Mammary epithelial cell (primary cell): ENCODE measurements around the gene RANBP1.

ENCODE experiments used
- CTCF ChIP-seq, 2 donors: IDR thresholded peaks in 1 of 2; conservative IDR thresholded peaks in 1 of 2; 2 replicates each; pipeline ENCODE4 v1.5.1; 2011 to 2012; ENCODE audit warnings: inconsistent platforms in 2 of 2, low read length in 2 of 2, mild to moderate bottlenecking in 2 of 2, control low read depth in 1 of 2, low read depth in 1 of 2; ENCODE audit not compliant: insufficient read depth in 1 of 2; ENCODE audit errors: extremely low read depth in 1 of 2
- EZH2 ChIP-seq: IDR thresholded peaks from 2 replicates; pipeline ENCODE4 v1.6.1; 2012; ENCODE audit warnings: low read length, inconsistent platforms, borderline replicate concordance

DNA sequence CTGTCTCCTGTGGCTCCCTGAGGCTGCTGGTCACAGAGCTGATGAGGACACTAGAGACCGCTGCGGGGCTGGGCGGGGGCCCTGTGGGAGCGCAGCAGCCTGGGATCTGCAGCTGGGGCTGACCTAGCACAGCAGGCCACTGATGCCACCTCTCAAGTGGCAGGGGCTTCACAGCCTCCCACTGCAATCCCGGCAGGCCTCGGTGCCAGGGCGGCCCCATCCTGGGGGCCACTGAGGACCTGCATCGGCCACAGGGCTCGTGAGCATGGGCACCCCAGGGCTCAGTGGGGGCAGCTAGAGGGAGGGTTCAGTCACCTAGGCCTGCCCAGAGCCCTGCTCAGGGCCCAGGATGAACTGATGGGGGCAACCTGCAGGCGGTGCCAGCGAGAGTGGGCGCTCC, 49.5 kb downstream of the RANBP1 start:
- no peak for TF ChIP-seq EZH2
- TF ChIP-seq CTCF (conservative IDR thresholded peaks at IDR 0.05 in 1 of 2, IDR thresholded peaks at IDR 0.05 in 1 of 2; ENCODE audit: extremely low read depth in 1 of 2, insufficient read depth in 1 of 2, low read depth in 1 of 2, low read length in 2 of 2): no peak
